ENCODE results near the gene GEN1.

GEN1 gene

GRCh38 chr2:17756668-17757067 is 2.7 kb downstream of the GEN1 start:
- TF ChIP-seq YY1 (IDR thresholded peaks at IDR 0.05; ENCODE audit: low read depth), result no peak
- TF ChIP-seq EGR1 (IDR thresholded peaks at IDR 0.05), result no peak
- no peak for TF ChIP-seq RAD21 (IDR thresholded peaks at IDR 0.05; ENCODE audit: low read depth)
- TF ChIP-seq EP300 (IDR thresholded peaks at IDR 0.05; ENCODE audit: borderline replicate concordance), result no peak
- TF ChIP-seq TCF12 (IDR thresholded peaks at IDR 0.05; ENCODE audit: low read depth), result no peak
- TF ChIP-seq MAX (IDR thresholded peaks at IDR 0.05), result no peak
- no peak for TF ChIP-seq USF1 (IDR thresholded peaks at IDR 0.05)
- TF ChIP-seq TEAD4 (IDR thresholded peaks at IDR 0.05), result no peak
- TF ChIP-seq CEBPB (IDR thresholded peaks at IDR 0.05), result no peak
- no peak for TF ChIP-seq CREB1 (IDR thresholded peaks at IDR 0.05; ENCODE audit: low read depth)
- TF ChIP-seq ZBTB7A (IDR thresholded peaks at IDR 0.05; ENCODE audit: low read depth), result no peak
- no peak for TF ChIP-seq TAF1 (IDR thresholded peaks at IDR 0.05; ENCODE audit: low read depth)
- TF ChIP-seq FOXM1 (IDR thresholded peaks at IDR 0.05; ENCODE audit: borderline replicate concordance, low read depth), result no peak
- TF ChIP-seq REST (IDR thresholded peaks at IDR 0.05; ENCODE audit: low read depth), result no peak
- no peak for TF ChIP-seq NFIC (IDR thresholded peaks at IDR 0.05)

GRCh38 chr2:17757321-17757720 is 3.4 kb downstream of the GEN1 start:
- TF ChIP-seq MAX (IDR thresholded peaks at IDR 0.05) (no peak), TCF12 (IDR thresholded peaks at IDR 0.05; ENCODE audit: low read depth) (no peak), CREB1 (IDR thresholded peaks at IDR 0.05; ENCODE audit: low read depth) (no peak), ZBTB7A (IDR thresholded peaks at IDR 0.05; ENCODE audit: low read depth) (no peak), FOXM1 (IDR thresholded peaks at IDR 0.05; ENCODE audit: borderline replicate concordance, low read depth) (no peak), REST (IDR thresholded peaks at IDR 0.05; ENCODE audit: low read depth) (no peak)

- TF ChIP-seq CEBPB (IDR thresholded peaks at IDR 0.05) (no peak), YY1 (IDR thresholded peaks at IDR 0.05; ENCODE audit: low read depth) (no peak), TCF12 (IDR thresholded peaks at IDR 0.05; ENCODE audit: low read depth) (no peak), TEAD4 (IDR thresholded peaks at IDR 0.05) (no peak), ZBTB7A (IDR thresholded peaks at IDR 0.05; ENCODE audit: low read depth) (no peak), EP300 (IDR thresholded peaks at IDR 0.05; ENCODE audit: borderline replicate concordance) (no peak), TAF1 (IDR thresholded peaks at IDR 0.05; ENCODE audit: low read depth) (no peak), RAD21 (IDR thresholded peaks at IDR 0.05; ENCODE audit: low read depth) (no peak), CREB1 (IDR thresholded peaks at IDR 0.05; ENCODE audit: low read depth) (no peak), FOXM1 (IDR thresholded peaks at IDR 0.05; ENCODE audit: borderline replicate concordance, low read depth) (no peak), REST (IDR thresholded peaks at IDR 0.05; ENCODE audit: low read depth) (no peak)
Measured at GRCh38 chr2:17758118-17758517, 4.2 kb downstream of the GEN1 start.

- TF ChIP-seq ZBTB7A (IDR thresholded peaks at IDR 0.05; ENCODE audit: low read depth), result no peak
- TF ChIP-seq EP300 (IDR thresholded peaks at IDR 0.05; ENCODE audit: borderline replicate concordance), result no peak
- no peak for TF ChIP-seq MAX (IDR thresholded peaks at IDR 0.05)
- no peak for TF ChIP-seq CEBPB (IDR thresholded peaks at IDR 0.05)
- TF ChIP-seq RAD21 (IDR thresholded peaks at IDR 0.05; ENCODE audit: low read depth), result no peak
- TF ChIP-seq TAF1 (IDR thresholded peaks at IDR 0.05; ENCODE audit: low read depth), result no peak
- TF ChIP-seq TEAD4 (IDR thresholded peaks at IDR 0.05), result no peak
- TF ChIP-seq REST (IDR thresholded peaks at IDR 0.05; ENCODE audit: low read depth), result no peak
- no peak for TF ChIP-seq NFIC (IDR thresholded peaks at IDR 0.05)
- no peak for TF ChIP-seq CREB1 (IDR thresholded peaks at IDR 0.05; ENCODE audit: low read depth)
- TF ChIP-seq TCF12 (IDR thresholded peaks at IDR 0.05; ENCODE audit: low read depth), result no peak
- no peak for TF ChIP-seq USF1 (IDR thresholded peaks at IDR 0.05)
- no peak for TF ChIP-seq FOXM1 (IDR thresholded peaks at IDR 0.05; ENCODE audit: borderline replicate concordance, low read depth)
Measured at GRCh38 chr2:17759805-17760204, 5.9 kb downstream of the GEN1 start.
